Fibroblast of the aortic adventitia (primary cell): ENCODE measurements around the gene IL11. TPM values are rescaled to one million over a fixed set of nuclear protein-coding genes. Genes with fewer than 3 reads are reported as not detected.
A peak's percentile ranks its signal among the peaks of the same experiment; 100 is the strongest.

Experiments
- DNase-seq: peaks from one replicate; pipeline ENCODE4 v3.0.0-alpha.2; 2010; ENCODE audit warnings: low read depth
- H3K4me3 ChIP-seq: 2 replicates; pipeline ENCODE4 v1.5.1; 2011; ENCODE audit warnings: low read depth, mild to moderate bottlenecking, control low read depth, low read length, moderate library complexity
- total RNA-seq: library from RNA; depleted of rRNA; stranded (reverse); fragments of >200 nt; gene quantifications from 2 replicates; pipeline ENCODE4 v1.2.3, GENCODE V29; 2012; ENCODE audit warnings: low replicate concordance
- TF ChIP-seq, protein P1 (sequence below): IDR thresholded peaks from 2 replicates; pipeline ENCODE4 v1.5.1; 2011; ENCODE audit warnings: mild to moderate bottlenecking, low read length, control low read depth, inconsistent platforms; ENCODE audit not compliant: insufficient read depth

Gene IL11
- total RNA-seq, 1 donor, result 2.2 TPM

DNA sequence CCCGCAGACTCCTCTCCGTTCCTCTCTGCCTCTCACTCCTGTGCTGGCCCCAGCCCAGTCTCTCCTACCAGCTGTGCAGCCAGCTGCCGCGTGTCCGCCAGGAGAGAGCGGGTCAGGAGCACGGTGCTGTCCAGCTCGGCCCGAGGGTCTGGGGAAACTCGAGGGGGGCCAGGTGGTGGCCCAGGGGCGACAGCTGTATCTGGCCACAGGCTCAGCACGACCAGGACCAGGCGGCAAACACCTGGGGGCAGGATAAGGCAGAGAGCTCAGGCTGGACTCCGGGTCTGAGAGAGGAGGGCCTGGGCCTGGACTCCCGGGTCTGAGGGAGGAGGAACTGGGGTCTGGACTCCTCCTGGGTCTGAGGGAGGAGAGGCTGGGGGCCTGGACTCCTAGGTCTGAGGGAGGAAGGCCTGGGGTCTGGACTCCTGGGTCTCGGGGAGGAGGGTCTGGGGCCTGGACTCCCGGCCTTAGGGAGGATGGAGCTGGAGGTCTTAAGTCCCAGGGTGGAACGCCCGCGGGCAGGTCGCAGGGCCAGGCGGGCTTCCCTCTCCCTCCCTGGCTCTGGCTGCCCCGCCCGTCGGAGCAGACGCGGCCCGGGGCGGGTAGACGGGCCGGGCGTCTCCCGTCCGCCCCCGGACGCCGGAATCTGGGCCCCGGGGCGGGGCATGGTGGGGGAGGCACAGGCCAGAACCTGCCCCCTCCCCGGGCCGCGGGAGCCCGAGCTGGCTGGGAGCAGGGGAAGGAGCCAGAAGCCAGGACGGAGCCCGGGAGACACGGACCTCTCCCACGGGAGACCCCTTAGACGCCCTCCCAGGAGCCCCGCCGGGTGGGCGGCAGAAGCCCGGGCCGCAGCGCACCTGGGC lies 1.3 kb downstream of the IL11 start:
- H3K4me3 ChIP-seq, result peak overlapping the region; percentile 67
- peak; percentile 52 for DNase-seq
- TF ChIP-seq, protein P1, sequence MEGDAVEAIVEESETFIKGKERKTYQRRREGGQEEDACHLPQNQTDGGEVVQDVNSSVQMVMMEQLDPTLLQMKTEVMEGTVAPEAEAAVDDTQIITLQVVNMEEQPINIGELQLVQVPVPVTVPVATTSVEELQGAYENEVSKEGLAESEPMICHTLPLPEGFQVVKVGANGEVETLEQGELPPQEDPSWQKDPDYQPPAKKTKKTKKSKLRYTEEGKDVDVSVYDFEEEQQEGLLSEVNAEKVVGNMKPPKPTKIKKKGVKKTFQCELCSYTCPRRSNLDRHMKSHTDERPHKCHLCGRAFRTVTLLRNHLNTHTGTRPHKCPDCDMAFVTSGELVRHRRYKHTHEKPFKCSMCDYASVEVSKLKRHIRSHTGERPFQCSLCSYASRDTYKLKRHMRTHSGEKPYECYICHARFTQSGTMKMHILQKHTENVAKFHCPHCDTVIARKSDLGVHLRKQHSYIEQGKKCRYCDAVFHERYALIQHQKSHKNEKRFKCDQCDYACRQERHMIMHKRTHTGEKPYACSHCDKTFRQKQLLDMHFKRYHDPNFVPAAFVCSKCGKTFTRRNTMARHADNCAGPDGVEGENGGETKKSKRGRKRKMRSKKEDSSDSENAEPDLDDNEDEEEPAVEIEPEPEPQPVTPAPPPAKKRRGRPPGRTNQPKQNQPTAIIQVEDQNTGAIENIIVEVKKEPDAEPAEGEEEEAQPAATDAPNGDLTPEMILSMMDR, result no peak

DNA sequence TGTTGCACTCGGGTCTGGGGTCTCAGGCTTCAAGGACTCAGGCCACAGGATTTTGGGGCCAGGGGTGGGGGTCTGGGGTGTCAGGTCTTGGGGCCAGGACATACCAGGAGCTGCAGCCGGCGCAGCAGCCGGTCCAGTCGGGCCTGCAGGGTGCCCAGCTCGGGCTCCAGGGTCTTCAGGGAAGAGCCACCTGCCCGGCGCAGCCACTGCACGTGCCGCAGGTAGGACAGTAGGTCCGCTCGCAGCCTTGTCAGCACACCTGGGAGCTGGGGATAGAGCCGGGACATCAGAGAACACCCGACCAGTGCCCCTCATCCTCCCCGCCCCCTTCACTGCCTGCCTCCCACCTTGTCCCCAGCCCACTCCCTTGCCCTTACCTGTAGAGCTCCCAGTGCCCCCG lies 2.2 kb downstream of the IL11 start:
- H3K4me3 ChIP-seq, result no peak overlapping the region
- no peak for DNase-seq
- TF ChIP-seq, protein P1, result no peak

DNA sequence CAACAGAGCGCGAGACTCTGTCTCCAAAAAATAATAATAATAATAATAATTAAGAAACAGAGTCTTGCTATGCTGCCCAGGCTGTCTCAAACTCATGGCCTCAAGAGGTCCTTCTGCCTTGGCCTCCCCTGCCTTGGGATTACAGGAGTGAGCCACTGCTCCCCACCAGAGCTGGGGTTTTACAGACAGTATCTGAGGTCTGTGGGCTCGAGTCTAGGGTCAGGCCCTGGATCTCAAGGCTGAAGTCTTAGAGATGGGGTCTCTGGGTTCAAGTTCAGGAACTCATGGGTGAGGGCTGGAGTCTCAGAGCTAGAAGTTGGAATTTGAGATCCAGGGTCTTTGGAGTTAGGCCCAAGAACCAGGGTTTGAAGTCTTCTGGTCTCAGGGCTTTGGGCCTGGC lies 3.5 kb downstream of the IL11 start:
- no peak overlapping the region for H3K4me3 ChIP-seq
- TF ChIP-seq, protein P1, result no peak
- DNase-seq, result no peak

DNA sequence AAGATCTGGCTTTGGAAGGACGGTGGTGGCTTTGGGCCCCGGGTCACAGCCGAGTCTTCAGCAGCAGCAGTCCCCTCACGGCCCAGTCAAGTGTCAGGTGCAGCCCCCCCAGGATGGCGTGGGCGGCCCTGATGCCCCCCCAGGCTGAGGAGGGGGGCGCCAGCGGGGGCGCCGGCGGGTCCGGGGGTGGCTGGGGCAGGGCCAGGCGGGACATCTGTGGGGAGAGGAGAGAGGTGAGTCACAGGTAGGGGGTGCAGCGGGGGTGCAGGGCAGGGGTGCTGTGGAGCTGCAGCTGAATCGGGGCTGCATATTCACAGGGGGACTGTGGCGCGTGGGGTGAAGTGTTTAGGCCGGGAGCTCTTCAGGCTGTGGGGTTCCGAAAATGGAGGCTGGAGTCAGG lies 4.3 kb downstream of the IL11 start:
- H3K4me3 ChIP-seq, result no peak overlapping the region
- TF ChIP-seq, protein P1, result no peak
- no peak for DNase-seq

DNA sequence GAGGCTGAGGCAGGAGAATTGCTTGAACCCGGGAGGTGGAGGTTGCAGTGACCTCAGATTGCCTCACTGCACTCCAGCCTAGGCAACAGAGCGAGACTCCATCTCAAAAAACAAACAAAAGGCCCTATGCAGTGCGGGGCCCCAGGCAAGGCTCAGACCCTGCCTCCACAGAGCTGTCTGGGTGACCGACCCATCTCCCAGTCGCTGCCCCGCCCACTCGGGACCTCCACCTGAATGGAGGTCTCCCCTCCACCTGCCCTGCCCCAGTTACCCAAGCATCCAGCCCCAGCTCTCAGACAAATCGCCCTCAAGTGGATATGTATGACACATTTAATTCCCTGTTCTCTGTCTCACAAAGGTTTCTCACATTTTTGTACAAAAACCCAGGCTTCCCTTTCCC lies 5.0 kb downstream of the IL11 start:
- TF ChIP-seq, protein P1, result no peak
- no peak overlapping the region for H3K4me3 ChIP-seq
- DNase-seq, result no peak

DNA sequence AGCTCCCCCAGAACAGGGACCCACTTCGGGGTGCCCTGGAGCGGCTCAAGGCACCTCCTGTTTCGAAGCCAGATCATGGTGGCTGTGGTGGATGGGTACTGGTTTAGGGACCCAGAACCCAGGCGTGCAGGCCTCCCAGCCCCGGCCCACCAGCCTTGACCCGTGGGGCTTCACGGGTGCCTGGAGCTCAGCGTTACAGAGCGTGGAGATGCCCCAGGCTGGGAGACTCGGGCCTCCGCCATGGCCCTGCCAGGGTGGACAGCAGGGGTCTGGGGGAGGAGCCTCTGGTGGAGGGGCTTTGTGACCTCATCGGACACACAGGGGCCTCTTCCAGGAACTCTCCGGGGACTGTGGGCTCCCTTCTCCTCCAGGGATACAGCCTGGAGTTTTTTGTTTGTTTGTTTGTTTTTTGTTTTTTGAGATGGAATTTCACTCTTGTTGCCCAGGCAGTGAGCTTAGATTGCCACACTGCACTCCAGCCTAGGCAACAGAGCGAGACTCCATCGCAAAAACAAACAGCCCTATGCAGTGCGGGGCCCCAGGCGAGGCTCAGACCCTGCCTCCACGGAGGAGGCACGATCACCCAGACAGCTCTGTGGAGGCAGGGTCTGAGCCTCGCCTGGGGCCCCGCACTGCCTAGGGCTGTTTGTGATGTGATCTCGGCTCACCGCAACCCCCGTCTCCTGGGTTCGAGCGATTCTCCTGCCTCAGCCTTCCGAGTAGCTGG lies 7.1 kb downstream of the IL11 start, which contains the start of gene GARIN5B:
TSS of gene GARIN5B (minus strand) at position 271 of the 727 bp plus-strand sequence. CDS start at position 77, 194 bp downstream.
- H3K4me3 ChIP-seq, result no peak within 1 kb of the TSS
- DNase-seq, result no peak
- TF ChIP-seq, protein P1, result no peak
